ENCODE data around the gene SORCS2.

Gene SORCS2

GRCh38 chr4:7573576-7574091 is 381.3 kb downstream of the SORCS2 start:
- no peaks in the 10 kb centered on the region for H3K4me1 ChIP-seq (ENCODE audit: control insufficient read depth, insufficient read depth, low read length)
- H3K4me3 ChIP-seq (ENCODE audit: low read depth, low read length) = no peak overlapping the region
- TF ChIP-seq INSM2 (tag by site-specific recombination; IDR thresholded peaks at IDR 0.05) (no peak), ZEB2 (tag by site-specific recombination; IDR thresholded peaks at IDR 0.05) (no peak), ZNF629 (tag by site-specific recombination; IDR thresholded peaks at IDR 0.05) (no peak), ZNF391 (tag by site-specific recombination; IDR thresholded peaks at IDR 0.05; ENCODE audit: borderline replicate concordance, low read depth) (no peak), ZNF132 (tag by site-specific recombination; IDR thresholded peaks at IDR 0.05; ENCODE audit: borderline replicate concordance) (no peak), ZBTB8A (tag by site-specific recombination; IDR thresholded peaks at IDR 0.05) (no peak), ZNF621 (tag by site-specific recombination; IDR thresholded peaks at IDR 0.05) (no peak), ZNF174 (tag by site-specific recombination; IDR thresholded peaks at IDR 0.05) (no peak), HIC1 (tag by site-specific recombination; IDR thresholded peaks at IDR 0.05) (no peak), ZNF624 (tag by site-specific recombination; IDR thresholded peaks at IDR 0.05) (no peak), ZNF350 (tag by site-specific recombination; IDR thresholded peaks at IDR 0.05) (no peak), ZNF324 (tag by site-specific recombination; IDR thresholded peaks at IDR 0.05) (no peak), PRDM6 (tag by site-specific recombination; IDR thresholded peaks at IDR 0.05) (no peak), ZNF202 (tag by site-specific recombination; IDR thresholded peaks at IDR 0.05; ENCODE audit: borderline replicate concordance) (no peak), ZFP3 (tag by site-specific recombination; IDR thresholded peaks at IDR 0.05; ENCODE audit: low read depth) (no peak), ZNF677 (tag by site-specific recombination; IDR thresholded peaks at IDR 0.05) (no peak), PATZ1 (tag by site-specific recombination; IDR thresholded peaks at IDR 0.05) (no peak), ZNF600 (tag by site-specific recombination; IDR thresholded peaks at IDR 0.05) (no peak), ZNF529 (tag by site-specific recombination; IDR thresholded peaks at IDR 0.05; ENCODE audit: insufficient replicate concordance) (no peak), ZIC2 (tag by site-specific recombination; IDR thresholded peaks at IDR 0.05) (no peak)
- no peak overlapping the region for H3K27ac ChIP-seq (ENCODE audit: extremely low read depth, low read depth, low read length)
- ChIA-PET CTCF (no interaction called here), POLR2A (no interaction called here)
- no peaks in the 10 kb centered on the region for H3K36me3 ChIP-seq (ENCODE audit: control insufficient read depth in 2 of 2, insufficient read depth in 1 of 2, low read length in 2 of 2)
- H3K9me3 ChIP-seq (ENCODE audit: control insufficient read depth, insufficient read depth, low read depth, low read length) = no peaks in the 10 kb centered on the region

All from HEK293 (cell line).